Thyroid gland (tissue), 4 donors: Measurements from ENCODE around the gene GSTT2. TPM values are rescaled to one million over a fixed set of nuclear protein-coding genes. Genes with fewer than 3 reads are reported as not detected.

Experiments
- DNase-seq, 2 donors: peaks; one replicate each; pipeline ENCODE4 v3.0.0-alpha.2; 2019
- H3K27ac ChIP-seq, 3 donors: fragments of 200-600 bp; sonication (generic); 1 replicate in 2 of 3; 2 replicates in 1 of 3; pipeline ENCODE4 v1.5.1; 2016 to 2019; ENCODE audit warnings: mild to moderate bottlenecking in 1 of 3, moderate library complexity in 1 of 3
- H3K27me3 ChIP-seq: fragments of 200-600 bp; sonication (generic); one replicate; pipeline ENCODE4 v1.5.1; 2019
- H3K36me3 ChIP-seq, 2 donors: fragments of 200-600 bp; sonication (generic); one replicate each; pipeline ENCODE4 v1.5.1; 2016 to 2019
- H3K4me1 ChIP-seq, 2 donors: fragments of 200-600 bp; sonication (generic); one replicate each; pipeline ENCODE4 v1.5.1; 2017 to 2019
- H3K4me3 ChIP-seq, 3 donors: fragments of 200-600 bp; sonication (generic); replicated peaks in 1 of 3; 1 replicate in 2 of 3; 2 replicates in 1 of 3; pipeline ENCODE4 v1.5.1; 2016; ENCODE audit warnings: mild to moderate bottlenecking in 1 of 3
- H3K9me3 ChIP-seq: fragments of 200-600 bp; sonication (generic); one replicate; pipeline ENCODE4 v1.5.1; 2017
- POLR2A ChIP-seq, 2 donors: fragments of 450-650 bp; IDR thresholded peaks; one replicate each; pipeline ENCODE4 v1.6.1; 2017; ENCODE audit warnings: antibody characterized with exemption in 2 of 2, mild to moderate bottlenecking in 2 of 2, moderate library complexity in 1 of 2
- WGBS, 2 donors: methylation state at CpG; one replicate each; pipeline ENCODE4 v1.1.5; 2017; 5-methylcytosine and 5-hydroxymethylcytosine counted together
- intact Hi-C: fragments of 100-400 bp; cut with DNase I; formaldehyde crosslinking; loops from one replicate; pipeline ENCODE4 v1.15.1; 2023
- total RNA-seq, 4 donors: library from RNA; depleted of rRNA; stranded (reverse); fragments of >200 nt; gene quantifications; one replicate each; pipeline ENCODE4 v1.2.3, GENCODE V29; 2016
- TF ChIP-seq, protein P1 (sequence below), 6 experiments: fragments of 200-600 bp in 3 of 6; fragments of 450-650 bp in 3 of 6; sonication (generic) in 3 of 6; IDR thresholded peaks; one replicate each; pipeline ENCODE4 v1.5.1; 2016 to 2019; ENCODE audit warnings: antibody characterized with exemption in 6 of 6, mild to moderate bottlenecking in 2 of 6, inconsistent platforms in 1 of 6, moderate library complexity in 1 of 6

The GSTT2 gene
- total RNA-seq, 4 donors from 2014 or later = 0.40 to 1.9 TPM; not detected in 2

DNA sequence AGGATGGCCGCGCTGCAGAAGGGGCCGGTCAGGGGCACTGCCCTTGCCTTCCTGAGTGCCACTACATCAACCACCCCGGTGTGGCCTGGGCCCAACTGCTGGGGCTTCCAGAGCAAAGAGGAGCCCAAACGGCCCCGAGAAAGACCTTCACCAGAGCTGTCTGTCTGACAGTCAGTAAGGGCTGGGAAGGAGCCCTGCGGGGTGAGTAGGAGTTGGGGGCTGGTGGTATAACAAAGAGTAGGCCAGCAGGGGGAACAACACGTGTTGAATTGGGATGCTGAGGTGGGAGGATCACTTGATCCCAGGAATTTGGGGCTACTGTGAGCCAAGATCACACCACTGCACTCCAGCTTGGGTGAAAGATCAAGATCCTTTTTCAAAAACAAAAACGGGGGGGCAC is 21.4 kb downstream of the GSTT2 start:
- no peaks in the 10 kb centered on the region for H3K9me3 ChIP-seq
- H3K4me3 ChIP-seq = no peak overlapping the region
- no peaks in the 10 kb centered on the region for H3K36me3 ChIP-seq
- intact Hi-C loops = loop anchor here (5.0 kb wide), 1 partner anchor 161 kb away; no protein-coding TSS in a partner anchor
- no peak for TF ChIP-seq POLR2A (IDR thresholded peaks at IDR 0.05)
- TF ChIP-seq, protein P1, sequence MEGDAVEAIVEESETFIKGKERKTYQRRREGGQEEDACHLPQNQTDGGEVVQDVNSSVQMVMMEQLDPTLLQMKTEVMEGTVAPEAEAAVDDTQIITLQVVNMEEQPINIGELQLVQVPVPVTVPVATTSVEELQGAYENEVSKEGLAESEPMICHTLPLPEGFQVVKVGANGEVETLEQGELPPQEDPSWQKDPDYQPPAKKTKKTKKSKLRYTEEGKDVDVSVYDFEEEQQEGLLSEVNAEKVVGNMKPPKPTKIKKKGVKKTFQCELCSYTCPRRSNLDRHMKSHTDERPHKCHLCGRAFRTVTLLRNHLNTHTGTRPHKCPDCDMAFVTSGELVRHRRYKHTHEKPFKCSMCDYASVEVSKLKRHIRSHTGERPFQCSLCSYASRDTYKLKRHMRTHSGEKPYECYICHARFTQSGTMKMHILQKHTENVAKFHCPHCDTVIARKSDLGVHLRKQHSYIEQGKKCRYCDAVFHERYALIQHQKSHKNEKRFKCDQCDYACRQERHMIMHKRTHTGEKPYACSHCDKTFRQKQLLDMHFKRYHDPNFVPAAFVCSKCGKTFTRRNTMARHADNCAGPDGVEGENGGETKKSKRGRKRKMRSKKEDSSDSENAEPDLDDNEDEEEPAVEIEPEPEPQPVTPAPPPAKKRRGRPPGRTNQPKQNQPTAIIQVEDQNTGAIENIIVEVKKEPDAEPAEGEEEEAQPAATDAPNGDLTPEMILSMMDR (IDR thresholded peaks at IDR 0.05) = no peak
- DNase-seq = no peak
- H3K27me3 ChIP-seq = no peaks in the 10 kb centered on the region
- no peak overlapping the region for H3K27ac ChIP-seq
- H3K4me1 ChIP-seq = peaks cover 4 to 9% of the 10 kb centered on the region in 2 donors
- 73 to 75% methylated on average over 6 to 8 of the region's 9 CpGs for WGBS, 2 donors

DNA sequence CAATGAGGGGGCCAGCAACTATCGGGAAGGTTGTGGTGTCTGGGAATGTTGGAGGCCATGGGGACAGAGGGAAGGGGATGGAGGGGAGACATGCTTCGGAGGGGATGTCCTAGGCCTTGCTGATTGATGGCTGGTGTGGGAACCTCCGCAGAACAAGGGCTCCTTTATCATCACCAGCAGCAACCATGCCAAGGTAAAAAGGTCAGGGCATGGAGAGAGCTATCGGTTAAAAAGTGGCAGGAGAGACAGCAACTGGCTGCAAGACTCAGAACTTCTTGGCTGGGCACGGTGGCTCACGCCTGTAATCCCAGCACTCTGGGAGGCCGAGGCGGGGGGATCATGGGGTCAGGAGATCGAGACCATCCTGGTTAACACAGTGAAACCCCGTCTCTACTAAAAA is 22.3 kb downstream of the GSTT2 start:
- 88 to 90% methylated on average over 10 of the region's 10 CpGs for WGBS, 2 donors
- H3K4me3 ChIP-seq = no peak overlapping the region
- no peaks in the 10 kb centered on the region for H3K27me3 ChIP-seq
- peaks cover 4 to 9% of the 10 kb centered on the region in 2 donors for H3K4me1 ChIP-seq
- TF ChIP-seq, protein P1 (IDR thresholded peaks at IDR 0.05) = no peak
- TF ChIP-seq POLR2A (IDR thresholded peaks at IDR 0.05) = no peak
- H3K9me3 ChIP-seq = no peaks in the 10 kb centered on the region
- intact Hi-C loops = loop anchor here (5.0 kb wide), 1 partner anchor 160 kb away; no protein-coding TSS in a partner anchor
- DNase-seq = no peak
- H3K36me3 ChIP-seq = no peaks in the 10 kb centered on the region
- no peak overlapping the region for H3K27ac ChIP-seq

DNA sequence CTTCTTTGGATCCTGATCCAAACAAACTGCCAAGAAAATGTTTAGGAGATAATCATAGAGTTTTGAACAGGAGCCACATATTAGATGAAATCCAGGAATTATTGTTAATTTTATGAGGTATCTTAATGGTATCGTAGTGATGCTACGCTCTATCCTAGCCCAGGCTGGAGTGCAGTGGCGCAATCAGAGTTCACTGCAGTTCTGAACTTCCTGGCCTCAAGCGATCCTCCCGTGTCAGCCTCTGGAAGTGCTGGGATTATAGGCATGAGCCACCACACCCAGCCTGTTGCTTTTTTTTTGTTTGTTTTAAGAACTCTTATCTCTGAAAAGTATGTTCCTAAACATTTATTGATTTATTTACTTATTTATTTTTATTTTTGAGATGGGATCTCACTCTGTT is 22.9 kb downstream of the GSTT2 start:
- Histone ChIP-seq H3K4me1 (peaks cover 4 to 9% of the 10 kb centered on the region in 2 donors), H3K4me3 (no peak overlapping the region), H3K27ac (no peak overlapping the region), H3K9me3 (no peaks in the 10 kb centered on the region), H3K36me3 (no peaks in the 10 kb centered on the region), H3K27me3 (no peaks in the 10 kb centered on the region)
- intact Hi-C loops = loop anchor here (5.0 kb wide), 1 partner anchor 159 kb away; no protein-coding TSS in a partner anchor
- DNase-seq = no peak
- 84% methylated on average over 5 of the region's 5 CpGs for WGBS, 2 donors
- TF ChIP-seq POLR2A (IDR thresholded peaks at IDR 0.05) = no peak
- TF ChIP-seq, protein P1 (IDR thresholded peaks at IDR 0.05) = no peak

DNA sequence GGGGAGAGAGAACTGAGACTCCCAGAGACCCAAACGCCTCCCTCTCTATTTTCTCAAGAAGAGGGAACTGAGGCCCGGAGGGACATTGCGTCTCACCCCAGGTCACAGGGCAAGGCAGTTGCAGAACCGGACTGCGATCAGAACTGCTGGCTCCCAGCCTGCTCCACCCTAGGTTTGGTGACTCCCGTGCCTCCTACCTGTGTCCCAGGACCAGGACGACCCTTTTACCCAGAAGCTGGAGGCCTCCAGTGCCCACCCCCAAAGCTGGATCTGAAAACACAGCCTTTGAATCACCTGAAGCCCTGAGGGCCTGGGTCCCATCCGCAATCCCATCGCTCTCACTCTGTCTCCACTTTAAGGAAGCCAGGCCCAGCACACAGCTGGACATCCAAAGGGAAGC is 24.0 kb downstream of the GSTT2 start:
- no peak for DNase-seq
- H3K36me3 ChIP-seq = no peaks in the 10 kb centered on the region
- H3K9me3 ChIP-seq = no peaks in the 10 kb centered on the region
- H3K27ac ChIP-seq = no peak overlapping the region
- H3K4me3 ChIP-seq = no peak overlapping the region
- no peaks in the 10 kb centered on the region for H3K27me3 ChIP-seq
- intact Hi-C loops = loop anchor here (5.0 kb wide), 1 partner anchor 158 kb away; no protein-coding TSS in a partner anchor
- TF ChIP-seq, protein P1 (IDR thresholded peaks at IDR 0.05) = no peak
- no peak for TF ChIP-seq POLR2A (IDR thresholded peaks at IDR 0.05)
- H3K4me1 ChIP-seq = peaks cover 4 to 9% of the 10 kb centered on the region in 2 donors
- 81 to 85% methylated on average over 9 of the region's 9 CpGs for WGBS, 2 donors

DNA sequence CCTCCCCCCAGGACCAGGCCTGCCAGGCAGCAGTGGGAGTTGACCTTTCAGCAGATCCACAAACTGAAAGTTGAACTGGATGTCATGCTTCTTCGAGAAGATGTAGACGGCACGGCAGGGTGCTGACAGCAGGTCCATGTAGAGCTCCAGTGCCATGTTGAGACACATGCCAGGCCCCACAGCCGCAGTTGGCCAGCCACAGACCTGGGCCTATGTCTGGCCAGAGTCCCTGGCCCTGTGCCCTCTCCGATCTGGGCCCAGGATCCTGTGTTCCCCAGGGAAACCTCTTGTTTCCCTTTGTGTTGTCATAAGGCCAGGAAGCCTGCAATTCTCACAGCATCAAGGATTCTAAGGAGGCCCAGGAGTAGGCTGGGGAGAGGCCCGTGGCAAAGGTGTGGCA is 25.3 kb downstream of the GSTT2 start, which contains the start of gene GSTT4:
Gene GSTT4, minus strand, starts transcription at position 253 of the 400 bp plus-strand sequence. Its CDS starts 97 bp downstream, at position 156.
- Histone ChIP-seq H3K27ac (peak within 1 kb of the TSS in 2 of 3 donors; percentile 35 to 47), H3K36me3 (no peaks in the 10 kb centered on the region), H3K4me1 (peaks cover 4 to 9% of the 10 kb centered on the region in 2 donors), H3K4me3 (no peak within 1 kb of the TSS), H3K27me3 (no peaks in the 10 kb centered on the region), H3K9me3 (no peaks in the 10 kb centered on the region)
- no peak for TF ChIP-seq POLR2A (IDR thresholded peaks at IDR 0.05)
- TF ChIP-seq, protein P1 (IDR thresholded peaks at IDR 0.05) = no peak
- intact Hi-C loops = loop anchor here (5.0 kb wide), 1 partner anchor 97 kb away; no protein-coding TSS in a partner anchor
- peak; percentile 73 to 74 for DNase-seq
- 51 to 56% methylated on average over 6 of the region's 6 CpGs for WGBS, 2 donors
